Cardiac muscle cell (in vitro differentiated cells and primary cell): Measurements from ENCODE around the gene GSKIP. TPM values are rescaled to one million over a fixed set of nuclear protein-coding genes. Genes with fewer than 3 reads are reported as not detected.

ENCODE experiments used
- DNase-seq, 2 donors: peaks; one replicate each; pipeline versions ENCODE4 v3.0.0 to v3.0.0-alpha.2; 2010 to 2017; ENCODE audit warnings: low read depth in 1 of 2, low spot score in 1 of 2
- H3K27ac ChIP-seq: fragments of 200-600 bp; sonication (generic); 2 replicates; pipeline ENCODE4 v1.5.1; 2016
- H3K27me3 ChIP-seq: fragments of 200-600 bp; sonication (generic); 2 replicates; pipeline ENCODE4 v1.6.0; 2016; ENCODE audit warnings: control low read depth
- H3K36me3 ChIP-seq: fragments of 200-600 bp; sonication (generic); 2 replicates; pipeline ENCODE4 v1.5.1; 2016; ENCODE audit warnings: control low read depth
- H3K4me1 ChIP-seq: fragments of 200-600 bp; sonication (generic); 2 replicates; pipeline ENCODE4 v1.8.1; 2017; ENCODE audit warnings: low read depth, mild to moderate bottlenecking, mixed run types
- H3K4me3 ChIP-seq: fragments of 200-600 bp; sonication (generic); 2 replicates; pipeline ENCODE4 v1.5.1; 2016; ENCODE audit warnings: mild to moderate bottlenecking
- H3K9me3 ChIP-seq: fragments of 200-600 bp; sonication (generic); 2 replicates; pipeline ENCODE4 v1.5.1; 2017; ENCODE audit warnings: low read depth, mild to moderate bottlenecking, control low read depth
- CTCF ChIP-seq: IDR thresholded peaks from 2 replicates; pipeline ENCODE4 v1.5.1; 2012; ENCODE audit warnings: low read depth, mild to moderate bottlenecking, low read length
- polyA plus RNA-seq: library from polyadenylated mRNA; unstranded; fragments of >200 nt; fragmentation: Nextera tagmentation; extraction: Ambion mirVana; gene quantifications from 2 replicates; pipeline ENCODE4 v1.2.1, GENCODE V29; 2016
- total RNA-seq: library from RNA; depleted of rRNA; stranded (reverse); fragments of >200 nt; gene quantifications from 2 replicates; pipeline ENCODE4 v1.2.3, GENCODE V29; 2016

The GSKIP gene
- total and polyA plus RNA-seq, 2 experiments from 2014 or later, result 11.8 to 30.8 TPM

GRCh38 chr14:96415559-96415958 is 52.2 kb downstream of the GSKIP start:
- DNase-seq, result no peak
- no peaks in the 10 kb centered on the region for H3K27me3 ChIP-seq
- H3K4me1 ChIP-seq, result no peaks in the 10 kb centered on the region
- TF ChIP-seq CTCF, result no peak
- H3K4me3 ChIP-seq, result no peak overlapping the region
- H3K27ac ChIP-seq, result no peak overlapping the region
- H3K9me3 ChIP-seq, result no peaks in the 10 kb centered on the region
- H3K36me3 ChIP-seq, result no peaks in the 10 kb centered on the region

GRCh38 chr14:96416292-96416691 is 53.0 kb downstream of the GSKIP start:
- H3K36me3 ChIP-seq, result no peaks in the 10 kb centered on the region
- H3K4me1 ChIP-seq, result no peaks in the 10 kb centered on the region
- H3K27ac ChIP-seq, result no peak overlapping the region
- H3K9me3 ChIP-seq, result no peaks in the 10 kb centered on the region
- DNase-seq, result no peak
- no peak overlapping the region for H3K4me3 ChIP-seq
- H3K27me3 ChIP-seq, result no peaks in the 10 kb centered on the region
- TF ChIP-seq CTCF, result no peak

GRCh38 chr14:96417254-96417653 is 53.9 kb downstream of the GSKIP start:
- Histone ChIP-seq H3K4me3 (no peak overlapping the region), H3K27me3 (no peaks in the 10 kb centered on the region), H3K36me3 (no peaks in the 10 kb centered on the region), H3K4me1 (no peaks in the 10 kb centered on the region), H3K27ac (no peak overlapping the region), H3K9me3 (no peaks in the 10 kb centered on the region)
- DNase-seq, result no peak
- no peak for TF ChIP-seq CTCF

- H3K27me3 ChIP-seq, result no peaks in the 10 kb centered on the region
- no peak for DNase-seq
- H3K27ac ChIP-seq, result no peak overlapping the region
- peaks cover 5% of the 10 kb centered on the region for H3K4me1 ChIP-seq
- TF ChIP-seq CTCF, result no peak
- H3K36me3 ChIP-seq, result no peaks in the 10 kb centered on the region
- no peaks in the 10 kb centered on the region for H3K9me3 ChIP-seq
- no peak overlapping the region for H3K4me3 ChIP-seq
Observed at GRCh38 chr14:96418075-96418474, 54.7 kb downstream of the GSKIP start.

- Histone ChIP-seq H3K4me1 (peaks cover 8% of the 10 kb centered on the region), H3K27ac (no peak overlapping the region), H3K36me3 (no peaks in the 10 kb centered on the region), H3K27me3 (no peaks in the 10 kb centered on the region), H3K4me3 (no peak overlapping the region), H3K9me3 (no peaks in the 10 kb centered on the region)
- no peak for TF ChIP-seq CTCF
- DNase-seq, result peak in 1 of 2 donors; percentile 24
Observed at GRCh38 chr14:96421236-96421635, 57.9 kb downstream of the GSKIP start.

- peak in 1 of 2 donors; percentile 15 for DNase-seq
Observed at GRCh38 chr14:96422992-96423391, 59.7 kb downstream of the GSKIP start.

More at GRCh38 chr14:96422992-96423391, 59.7 kb downstream of the GSKIP start:
- Histone ChIP-seq H3K4me1 (peaks cover 8% of the 10 kb centered on the region), H3K27me3 (no peaks in the 10 kb centered on the region), H3K4me3 (no peak overlapping the region), H3K9me3 (no peaks in the 10 kb centered on the region), H3K27ac (peak overlapping the region; percentile 54), H3K36me3 (no peaks in the 10 kb centered on the region)
- TF ChIP-seq CTCF, result no peak
